Activated T-cell treated with anti-CD3 and anti-CD28 coated beads for 1 hour (primary cell): ENCODE results near the gene FBXL15.
"Not testable (repeated sequence)": the region's sequence is repeated elsewhere in the genome, so short reads cannot be mapped to it uniquely, and the experiment has no call there.

Source experiments
- DNase-seq: peaks from one replicate; pipeline ENCODE4 v3.0.0-alpha.2; 2020; ENCODE audit warnings: low read depth

FBXL15 gene

DNA sequence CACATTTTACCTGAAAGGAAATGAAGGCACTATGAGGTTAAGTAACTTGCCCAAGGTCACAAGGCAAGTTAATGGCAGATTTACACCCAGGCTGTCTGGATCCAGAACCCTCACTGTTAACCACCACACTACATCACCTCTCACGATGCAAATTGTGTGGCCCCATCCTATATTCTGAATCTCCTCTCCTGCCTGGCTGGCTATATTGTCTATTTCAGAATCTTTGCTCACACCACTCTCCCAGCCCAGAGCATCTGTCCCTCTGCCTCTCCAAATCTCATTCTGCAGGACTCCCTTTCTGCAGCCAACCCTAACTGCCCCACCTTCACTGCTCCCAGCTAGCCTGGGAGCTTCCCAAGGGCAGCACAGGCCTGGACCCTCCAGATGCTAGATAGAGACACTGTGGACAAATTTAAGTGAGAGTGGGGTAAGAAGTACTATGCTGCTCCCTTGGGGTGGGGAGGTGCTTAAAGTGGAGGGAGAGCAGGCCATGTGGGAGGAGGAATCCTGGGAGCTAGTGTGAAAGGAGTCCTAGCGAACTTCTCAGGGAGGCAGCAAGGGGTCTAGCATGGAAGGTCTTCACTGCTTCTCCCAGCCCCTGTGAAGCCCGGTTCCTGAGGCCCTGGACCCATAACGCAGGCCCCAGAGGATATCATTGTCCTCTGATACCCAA, 11.0 kb downstream of the FBXL15 start:
- no peak for DNase-seq

DNA sequence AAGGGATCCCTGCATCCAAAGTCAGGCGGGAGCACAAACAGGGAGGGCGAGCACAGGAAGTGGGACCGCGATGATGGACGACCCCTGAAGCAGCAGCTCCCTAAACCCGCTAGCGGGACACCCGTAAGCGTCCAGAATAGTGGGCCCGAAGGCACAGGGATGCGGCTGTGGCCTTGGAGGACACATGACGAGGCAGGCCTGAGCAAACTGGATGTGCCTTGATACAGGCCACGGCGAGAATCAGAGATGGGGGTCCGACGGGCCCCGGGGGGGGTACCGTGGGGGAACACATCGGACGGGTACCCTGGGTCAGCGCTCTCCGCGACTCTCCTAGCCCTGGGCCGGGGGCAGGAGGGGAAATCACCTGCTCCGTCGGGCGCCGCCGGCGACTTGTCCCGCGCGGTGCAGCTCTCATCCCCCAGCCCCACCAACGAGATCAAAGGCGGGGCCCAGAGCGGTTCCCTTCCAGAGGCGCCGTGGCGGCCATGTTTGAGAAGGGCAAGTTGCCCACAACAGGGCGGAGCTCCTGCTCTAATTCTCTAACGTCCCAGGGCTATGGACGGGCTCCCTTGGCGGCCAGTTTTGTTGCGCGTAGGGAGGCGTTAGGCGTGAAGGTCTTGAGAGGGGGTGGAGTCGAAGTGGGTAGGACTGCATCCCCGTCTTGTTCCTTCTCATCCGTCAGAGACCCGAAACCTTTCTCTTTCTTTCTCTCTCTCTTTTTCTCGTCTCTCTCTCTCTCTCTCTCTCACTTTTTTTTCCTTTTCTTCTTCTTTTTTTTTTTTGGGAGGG, 11.7 kb downstream of the FBXL15 start, which contains the start of gene CUEDC2:
CUEDC2 (minus strand) TSS at position 413 of the 789 bp plus-strand sequence. CDS start 7,386 bp downstream, outside the sequence.
- peak; percentile 95 for DNase-seq

DNA sequence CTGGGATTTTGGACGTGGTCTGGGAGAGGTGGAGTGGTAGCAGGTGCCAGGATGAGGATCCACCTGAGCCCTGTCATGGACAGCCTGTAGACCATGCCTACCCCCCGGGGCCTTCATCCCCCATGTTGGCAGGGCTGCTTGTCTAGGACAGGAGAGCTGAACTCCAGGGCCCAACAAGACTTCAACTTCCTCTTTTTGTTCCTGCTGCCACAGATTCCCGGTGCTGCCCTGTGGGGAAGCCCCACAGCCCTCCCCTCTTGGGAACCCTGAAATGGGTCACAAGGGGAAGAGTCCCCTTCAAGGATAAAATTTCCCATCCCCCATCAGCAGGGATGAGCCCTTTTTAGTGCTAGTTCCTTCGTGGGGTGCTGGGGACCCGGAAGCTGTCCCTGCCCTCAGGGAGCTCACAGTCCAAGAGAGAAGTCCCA, 13.0 kb downstream of the FBXL15 start:
- DNase-seq = no peak

DNA sequence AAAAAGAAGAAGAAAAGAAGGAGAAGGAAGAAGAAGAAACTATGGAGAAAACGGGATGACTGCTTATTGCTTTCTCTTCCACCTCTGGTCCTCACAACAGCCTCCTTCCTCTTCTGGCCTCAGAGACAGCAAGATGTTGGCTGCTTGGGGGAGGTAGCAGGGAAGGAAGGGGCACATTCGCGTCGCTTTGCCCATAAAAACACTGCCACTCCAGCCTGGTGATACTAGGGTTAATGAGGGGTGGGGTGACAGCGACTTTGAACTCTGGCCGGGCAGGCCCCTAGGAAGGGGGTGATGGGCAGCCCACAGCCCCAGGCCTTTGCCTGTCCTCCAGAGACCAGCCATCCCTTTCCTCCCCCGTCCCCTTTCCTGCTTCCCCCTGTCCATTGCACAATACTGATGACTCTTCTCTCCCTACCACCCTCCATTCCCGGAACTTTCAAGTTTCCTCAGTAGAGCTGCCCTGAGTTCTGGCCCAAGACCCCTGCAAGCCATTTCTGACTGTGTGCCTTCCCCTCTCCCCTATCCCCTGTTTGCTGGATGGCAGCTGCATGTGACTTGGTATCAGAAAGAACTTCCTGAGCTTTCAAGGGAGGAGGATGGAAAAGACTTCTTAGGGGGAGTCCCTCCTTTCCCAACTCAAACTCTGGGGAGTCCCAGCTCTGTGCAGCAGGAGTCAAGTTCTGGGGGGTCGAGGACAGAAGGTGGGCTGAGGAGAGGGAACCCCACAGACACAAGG, 13.9 kb downstream of the FBXL15 start:
- no peak for DNase-seq

DNA sequence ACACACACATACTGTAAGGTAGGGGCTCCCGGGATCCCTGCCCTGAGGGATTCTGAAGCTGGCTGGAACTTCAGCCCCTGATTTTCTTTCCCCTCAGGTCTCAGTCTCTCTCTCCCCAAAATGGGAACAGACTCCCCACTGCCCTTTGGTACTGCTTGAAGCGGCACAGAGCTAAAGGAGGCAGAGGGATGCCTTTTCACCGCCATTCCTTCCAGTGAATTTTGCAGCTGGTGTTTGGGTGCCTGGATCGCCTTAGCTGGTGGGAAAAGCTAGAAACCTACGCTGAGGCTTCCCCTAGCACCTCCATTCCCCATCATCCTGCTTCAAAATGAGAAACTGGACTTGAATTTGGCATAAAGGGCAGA, 14.5 kb downstream of the FBXL15 start:
- DNase-seq = no peak

DNA sequence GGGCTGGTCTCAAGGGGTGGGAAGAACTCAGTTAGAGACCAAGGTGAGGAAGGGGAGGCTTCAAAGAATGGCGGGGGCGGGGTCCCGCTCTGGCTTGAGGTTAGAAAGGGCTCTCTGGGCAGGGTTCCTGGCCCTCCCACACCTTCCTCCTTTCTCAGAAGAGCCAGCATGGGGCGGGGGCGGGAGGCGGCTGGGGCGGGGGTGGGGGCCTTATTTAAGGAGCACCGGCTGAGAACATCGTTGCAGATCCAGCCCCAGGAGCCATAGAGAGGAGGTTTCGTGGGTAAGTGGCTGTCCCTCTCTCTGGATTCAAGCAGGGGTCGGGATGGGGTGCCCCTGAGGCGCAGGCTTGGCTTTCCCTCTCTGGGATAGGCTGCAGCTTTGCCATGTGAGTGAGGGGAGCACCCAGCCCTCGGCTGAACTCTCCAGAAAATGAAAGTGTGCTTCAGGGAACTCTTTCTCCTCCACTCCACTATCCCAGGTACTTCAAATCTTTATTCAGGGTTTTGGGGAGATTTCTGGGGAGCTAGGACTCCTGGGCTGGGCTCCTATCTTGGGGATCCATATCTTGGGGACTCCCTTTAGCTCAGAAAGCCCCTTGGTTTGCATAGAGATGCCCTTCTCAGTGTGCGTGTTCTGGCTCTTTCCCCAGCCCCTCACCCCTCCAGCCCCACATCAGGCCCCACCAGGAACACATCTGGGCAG, 15.0 kb downstream of the FBXL15 start:
- no peak for DNase-seq

DNA sequence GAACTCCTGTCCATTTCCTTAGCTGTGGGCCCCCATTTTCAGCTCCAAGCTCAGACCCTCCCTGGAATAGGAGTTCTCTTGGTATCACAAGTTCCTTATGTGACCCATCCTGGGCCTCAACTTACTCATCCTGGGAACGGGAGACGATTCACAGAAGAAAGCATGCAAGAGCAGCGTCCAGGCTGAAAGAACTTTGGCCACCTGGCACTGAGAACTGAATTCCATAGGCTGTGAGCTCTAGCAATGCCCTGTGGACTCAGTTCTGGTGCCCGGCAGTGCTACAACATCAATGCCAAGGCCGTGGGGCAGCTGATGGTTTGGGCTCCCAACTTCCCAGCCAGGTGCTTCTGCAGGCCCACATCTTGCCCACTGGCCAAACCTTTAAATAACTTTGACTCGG, 15.7 kb downstream of the FBXL15 start:
- DNase-seq = no peak

DNA sequence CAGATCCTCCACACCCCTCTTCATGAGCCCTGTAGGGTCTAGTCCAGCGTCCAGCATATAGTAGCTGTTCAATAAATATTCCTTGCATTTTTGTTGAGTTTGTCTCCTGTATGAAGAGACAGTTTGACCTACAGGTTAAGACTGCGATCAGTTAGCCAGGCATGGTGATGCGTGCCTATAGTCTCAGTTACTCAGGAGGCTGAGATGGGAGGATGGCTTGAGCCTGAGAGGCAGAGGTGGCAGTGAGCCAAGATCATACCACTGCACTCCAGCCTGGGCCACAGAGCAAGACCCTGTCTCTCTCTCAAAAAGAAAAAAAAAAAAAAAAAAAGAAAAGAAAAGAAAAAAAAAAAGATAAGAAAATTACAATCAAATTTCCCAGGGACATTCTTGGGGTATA, 16.9 kb downstream of the FBXL15 start:
- DNase-seq = no peak

DNA sequence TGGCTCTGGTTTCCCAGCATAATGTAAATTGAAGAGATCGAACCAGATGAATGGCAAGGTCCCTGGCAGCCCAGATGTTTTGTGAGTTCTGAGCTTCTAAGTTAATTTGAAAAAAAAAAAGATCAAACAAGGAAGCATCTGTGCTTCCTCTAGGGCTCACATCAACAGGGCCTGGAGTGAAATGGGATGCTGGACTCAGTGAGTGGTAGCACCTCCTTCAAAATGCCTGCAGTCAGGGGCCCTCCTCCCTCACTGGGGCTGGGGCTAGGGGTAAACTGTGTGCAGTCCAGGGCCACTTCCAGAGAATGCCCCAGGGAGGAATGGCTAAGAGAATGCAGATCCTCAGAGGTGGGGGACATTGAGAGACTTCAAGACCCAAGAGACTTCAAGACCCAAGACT, 17.7 kb downstream of the FBXL15 start:
- DNase-seq = no peak

DNA sequence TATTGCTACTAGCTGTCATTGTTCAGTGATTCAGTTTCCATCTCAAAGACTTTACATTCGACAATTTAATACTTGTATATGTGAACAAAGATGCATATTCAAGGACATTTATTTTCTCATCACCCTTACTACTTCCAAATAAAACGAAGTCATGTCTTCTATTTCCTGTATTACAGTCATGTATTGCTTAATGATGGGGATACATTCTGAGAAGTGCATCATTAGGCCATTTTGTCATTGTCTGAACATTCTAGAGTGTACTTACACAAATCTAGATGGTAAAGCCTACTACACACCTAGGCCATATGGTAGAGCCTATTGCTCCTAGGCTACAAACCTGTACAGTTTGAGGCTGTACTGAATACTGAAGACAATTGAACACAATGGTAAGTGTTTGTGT, 24.2 kb downstream of the FBXL15 start:
- no peak for DNase-seq

DNA sequence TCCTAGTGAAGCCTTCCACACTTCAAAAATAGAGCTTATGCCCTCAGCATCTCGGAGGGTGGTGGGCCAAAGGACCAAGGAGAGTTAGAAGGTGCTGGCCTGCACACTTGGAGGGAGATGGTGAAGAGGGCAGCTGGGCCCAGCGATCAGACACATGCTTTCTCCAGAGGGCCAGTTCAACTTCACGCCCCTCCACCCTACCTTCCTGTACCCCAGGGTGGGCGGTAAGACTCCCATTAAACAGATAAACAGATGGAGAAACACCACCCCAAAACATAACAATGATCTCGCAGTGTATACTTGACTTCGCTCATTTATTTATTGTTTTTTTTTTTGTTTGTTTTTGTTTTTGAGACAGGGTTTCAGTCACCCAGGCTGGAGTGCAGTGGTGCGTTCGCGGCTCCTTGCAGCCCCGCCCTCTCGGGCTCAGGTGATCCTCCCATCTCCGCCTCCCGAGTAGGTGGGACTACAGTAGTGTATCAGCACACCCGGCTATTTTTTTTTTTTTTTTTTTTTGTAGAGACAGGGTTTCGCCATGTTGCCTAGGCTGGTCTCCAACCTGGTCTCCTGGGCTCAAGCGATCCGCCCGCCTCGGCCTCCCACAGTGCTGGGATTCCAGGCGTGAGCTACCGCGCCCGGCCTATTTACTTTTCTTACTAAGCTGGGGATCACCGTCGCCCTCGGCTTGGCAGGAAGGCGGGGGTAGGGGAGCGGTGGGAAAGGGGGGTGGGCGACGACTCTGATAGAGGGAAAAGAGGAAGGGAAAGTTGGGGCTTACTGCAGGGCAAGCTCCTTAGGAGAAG, 28.9 kb downstream of the FBXL15 start:
- peak; percentile 76 for DNase-seq

DNA sequence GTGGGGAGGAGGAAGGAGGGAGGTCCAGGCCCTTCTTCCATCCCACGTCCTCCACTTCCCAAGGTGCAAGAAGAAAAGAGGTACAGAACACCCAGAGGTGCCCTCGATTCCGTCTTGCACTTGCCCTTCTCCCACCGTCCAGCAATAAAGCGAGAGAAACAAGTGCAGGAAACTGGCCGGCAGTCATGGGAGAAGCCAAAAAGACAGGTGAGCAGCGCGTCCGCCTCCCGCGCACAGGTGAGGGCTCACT, 29.4 kb downstream of the FBXL15 start:
- DNase-seq = no peak

DNA sequence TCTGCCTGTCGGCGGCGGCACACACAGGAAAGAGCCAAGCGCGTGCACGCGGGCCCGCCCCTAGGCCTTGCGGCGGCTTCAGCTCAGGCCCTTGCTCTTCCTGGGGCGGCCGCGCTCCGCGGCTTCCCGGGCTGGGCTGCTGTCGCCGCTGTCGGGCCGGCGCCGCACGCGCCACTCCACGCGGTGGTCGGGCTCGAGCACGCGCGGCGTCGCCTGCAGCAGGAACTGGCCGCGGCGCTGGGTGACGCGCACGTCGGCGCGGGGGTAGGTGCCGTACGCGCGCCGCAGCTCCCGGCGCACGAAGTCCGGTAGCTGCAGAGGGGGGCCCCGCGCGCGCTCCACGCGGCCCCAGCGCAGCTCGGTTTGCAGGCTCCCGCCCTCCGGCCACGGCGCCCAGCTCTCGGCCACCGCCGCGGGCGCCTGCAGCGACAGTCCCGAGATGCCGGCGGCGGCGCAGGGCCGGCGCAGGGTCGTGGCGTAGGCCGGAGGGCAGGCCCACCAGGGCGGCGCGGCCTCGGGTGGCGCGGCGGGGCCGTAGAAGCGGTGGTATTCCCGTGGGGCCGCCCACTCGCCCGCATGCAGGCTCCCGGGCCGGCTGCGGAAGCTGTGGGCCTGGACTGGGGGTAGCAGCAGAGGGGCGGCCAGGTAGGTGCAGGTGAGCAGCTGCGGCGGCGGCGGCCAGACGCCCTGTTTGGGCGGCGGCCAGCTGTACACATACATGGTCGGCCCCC, 29.9 kb downstream of the FBXL15 start:
- DNase-seq = peak; percentile 77

DNA sequence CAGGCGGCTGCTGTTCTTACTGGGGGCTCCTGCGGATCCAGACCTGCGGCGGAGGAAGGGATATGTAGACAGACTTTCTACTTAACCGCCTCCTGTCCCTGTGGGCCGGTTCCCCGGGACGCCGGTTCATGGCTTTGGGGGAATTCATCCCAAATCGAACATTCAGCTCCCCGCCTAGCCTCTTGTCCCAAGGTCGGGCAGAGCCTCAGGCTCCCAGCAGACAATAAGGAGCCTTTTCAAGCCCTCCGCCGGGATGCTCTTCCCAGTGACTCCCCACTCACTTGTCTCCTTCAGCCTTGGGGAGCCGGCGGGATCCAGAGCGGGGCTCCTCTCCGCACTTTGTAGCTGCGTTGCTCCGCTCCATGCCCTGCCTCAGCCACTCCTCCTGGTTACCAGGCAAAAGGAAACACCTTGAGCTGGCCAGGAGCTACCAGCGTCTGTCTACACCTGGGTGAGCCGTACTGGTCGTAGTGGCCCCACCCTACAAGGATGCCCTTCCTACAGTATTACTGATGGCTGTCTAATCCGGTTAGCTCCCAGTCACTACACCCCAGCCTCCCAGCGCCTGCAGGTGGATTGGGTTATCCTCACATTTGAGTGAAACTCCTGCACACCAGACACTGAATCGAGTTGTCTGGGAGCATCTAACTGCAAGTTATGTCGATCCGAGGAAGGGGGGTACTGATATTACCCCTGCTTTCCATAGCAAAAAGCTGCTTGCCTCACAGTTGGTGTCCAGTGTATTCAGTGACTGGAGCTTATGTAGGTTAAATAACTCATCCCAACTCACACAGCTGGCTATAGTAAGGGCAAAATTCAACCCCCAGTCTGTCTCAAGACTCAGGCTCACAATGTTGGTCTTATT, 30.7 kb downstream of the FBXL15 start, which contains the start of gene C10orf95:
C10orf95 (minus strand) TSS at position 439 of the 865 bp plus-strand sequence. CDS start 450 bp downstream, outside the sequence.
- no peak for DNase-seq

DNA sequence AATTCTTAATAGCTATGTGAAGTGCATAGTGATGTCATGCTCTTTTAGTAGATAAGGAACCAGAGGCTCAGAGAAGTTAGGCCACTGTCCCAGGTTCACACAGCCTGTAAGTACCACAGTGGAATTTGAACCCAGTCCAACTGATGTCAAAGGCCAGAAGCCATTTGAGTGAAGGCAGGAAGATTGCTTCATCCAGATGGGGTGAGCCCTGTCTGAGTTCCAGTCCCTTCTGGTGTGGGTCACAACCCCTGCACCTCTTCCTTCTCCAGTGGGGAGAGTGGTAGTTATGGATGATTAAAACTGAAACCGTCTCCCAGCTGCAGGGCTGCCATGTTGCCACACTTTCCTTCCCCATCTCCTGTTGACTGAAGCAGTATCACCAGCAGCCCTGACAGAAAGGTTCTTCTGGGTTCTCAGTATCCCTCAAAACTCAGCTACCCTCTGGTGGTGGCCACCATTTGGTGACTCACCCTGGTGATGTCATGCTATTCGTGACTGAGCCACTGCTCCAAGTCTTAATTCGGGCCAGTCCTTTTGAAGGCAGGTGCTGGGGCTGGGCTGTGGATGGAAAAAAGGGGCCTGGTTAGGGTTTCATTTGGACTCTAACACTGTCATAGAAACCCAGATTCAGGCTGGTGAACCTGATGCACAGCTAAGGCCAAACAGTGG, 32.2 kb downstream of the FBXL15 start:
- DNase-seq = peak; percentile 11

DNA sequence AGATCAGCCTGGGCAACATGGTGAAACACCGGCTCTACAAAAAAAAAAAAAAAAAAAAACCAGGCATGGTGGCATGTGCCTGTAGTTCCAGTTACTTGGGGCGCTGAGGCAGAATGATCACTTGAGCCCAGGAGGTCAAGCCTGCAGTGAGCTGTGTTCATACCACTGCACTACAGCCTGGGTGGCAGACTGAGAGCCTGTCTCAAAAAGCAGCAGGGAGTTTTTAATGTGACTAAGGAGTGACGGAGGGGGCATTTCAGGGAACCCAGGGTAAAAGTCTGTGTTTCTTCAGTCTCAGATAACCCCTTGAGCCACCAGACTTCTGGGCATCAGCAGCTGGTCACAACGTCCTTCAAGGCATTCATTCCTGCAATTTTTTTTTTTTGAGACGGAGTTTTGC, 32.9 kb downstream of the FBXL15 start:
- DNase-seq = no peak

DNA sequence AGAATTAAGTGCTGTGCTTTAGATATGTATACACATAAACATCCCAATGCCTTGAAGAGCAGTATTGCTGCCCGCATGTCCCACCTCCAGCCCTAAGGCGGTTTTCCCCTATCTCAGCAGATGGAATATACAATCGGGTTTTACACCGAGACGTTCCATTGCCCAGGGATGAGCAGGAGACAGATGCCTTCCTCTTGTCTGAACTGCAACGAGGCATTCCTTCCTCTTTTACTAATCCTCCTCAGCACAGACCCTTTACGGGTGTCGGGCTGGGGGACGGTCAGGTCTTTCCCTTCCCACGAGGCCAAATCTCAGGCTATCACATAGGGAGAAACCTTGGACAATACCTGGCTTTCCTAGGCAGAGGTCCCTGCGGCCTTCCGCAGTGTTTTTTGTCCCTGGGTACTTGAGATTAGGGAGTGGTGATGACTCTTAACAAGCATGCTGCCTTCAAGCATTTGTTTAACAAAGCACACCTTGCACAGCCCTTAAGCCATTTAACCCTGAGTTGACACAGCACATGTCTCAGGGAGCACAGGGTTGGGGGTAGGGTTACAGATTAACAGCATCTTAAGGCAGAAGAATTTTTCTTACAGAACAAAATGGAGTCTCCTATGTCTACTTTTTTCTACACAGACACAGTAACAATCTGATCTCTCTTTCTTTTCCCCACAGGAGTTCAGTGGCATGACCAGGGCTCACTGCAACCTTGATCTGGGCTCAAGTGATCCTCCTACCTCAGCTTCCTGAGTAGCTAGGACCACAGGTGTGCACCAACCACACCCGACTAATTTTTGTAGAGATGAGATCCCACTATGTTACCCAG, 34.2 kb downstream of the FBXL15 start:
- not testable (repeated sequence) for DNase-seq

DNA sequence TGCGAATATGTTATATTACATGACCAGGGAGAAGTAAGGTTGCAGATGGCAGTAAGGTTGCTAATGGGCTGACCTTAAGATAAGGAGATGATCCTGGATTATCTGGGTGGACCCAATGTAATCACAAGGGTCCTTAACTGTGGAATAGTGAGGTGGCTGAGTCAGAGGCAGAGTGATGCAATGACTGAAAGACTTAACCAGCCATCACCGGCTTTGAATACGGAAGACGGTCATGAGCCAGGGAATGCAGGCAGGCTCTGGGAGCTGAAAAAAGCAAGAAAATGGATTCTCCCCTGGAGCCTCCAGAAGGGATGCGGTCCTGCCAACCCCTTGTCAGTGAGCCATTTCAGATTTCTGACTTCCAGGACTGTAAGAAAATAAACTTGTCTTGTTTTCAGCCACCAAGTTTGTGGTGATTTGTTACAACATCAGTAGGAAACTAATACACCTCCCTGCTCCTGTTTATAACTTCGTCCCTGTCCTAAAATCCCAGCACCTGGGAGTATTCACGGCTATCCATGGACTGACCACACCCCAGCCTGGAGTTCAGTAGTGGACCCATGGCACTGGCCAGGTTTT, 35.3 kb downstream of the FBXL15 start:
- no peak for DNase-seq
